CD4-positive, alpha-beta T cell (primary cell): ENCODE measurements around the gene GABRR2. TPM values are rescaled to one million over a fixed set of nuclear protein-coding genes. Genes with fewer than 3 reads are reported as not detected.

Experiments
- ATAC-seq: fragments of 200-7000 bp; cut with Tn5 transposase; one replicate; pipeline ENCODE4 v1.10.0; 2022; ENCODE audit warnings: mild to moderate bottlenecking; ENCODE audit not compliant: poor library complexity
- CTCF ChIA-PET: fragments of 350-600 bp; sonication (Branson Sonifier 250); formaldehyde crosslinking; loops from one replicate; lab custom pipeline; 2021; ENCODE audit warnings: antibody characterized with exemption, inconsistent platforms; lab: Charles Lee
- POLR2A ChIA-PET: fragments of 350-600 bp; sonication (Branson Sonifier 250); formaldehyde crosslinking; loops from one replicate; lab custom pipeline; 2021; ENCODE audit warnings: antibody characterized with exemption, inconsistent platforms; lab: Charles Lee
- DNase-seq, 14 experiments: peaks; one replicate each; pipeline ENCODE4 v3.0.0-alpha.2; 2013 to 2020; ENCODE audit warnings: mixed read lengths in 2 of 14
- H3K27ac ChIP-seq, 2 donors: one replicate each; pipeline versions ENCODE4 v1.5.1 to v1.7.0; 2013; ENCODE audit warnings: low read length in 2 of 2, low read depth in 1 of 2, mild to moderate bottlenecking in 1 of 2
- H3K27me3 ChIP-seq, 2 experiments: 1 replicate in 1 of 2; 2 replicates in 1 of 2; pipeline versions ENCODE4 v1.6.1 to v1.7.0; 2013; ENCODE audit warnings: low read length in 2 of 2, control low read depth in 1 of 2, mild to moderate bottlenecking in 1 of 2, moderate library complexity in 1 of 2; ENCODE audit not compliant: insufficient read depth in 2 of 2, control insufficient read depth in 1 of 2
- H3K36me3 ChIP-seq: one replicate; pipeline ENCODE4 v1.6.1; 2013; ENCODE audit warnings: low read length, control low read depth; ENCODE audit not compliant: insufficient read depth
- H3K4me1 ChIP-seq: one replicate; pipeline ENCODE4 v1.6.1; 2013; ENCODE audit warnings: low read length, control low read depth; ENCODE audit not compliant: insufficient read depth
- H3K4me3 ChIP-seq: one replicate; pipeline ENCODE4 v1.5.1; 2013; ENCODE audit warnings: mild to moderate bottlenecking, low read length, moderate library complexity
- H3K9me3 ChIP-seq, 2 experiments: 1 replicate in 1 of 2; 2 replicates in 1 of 2; pipeline versions ENCODE4 v1.6.1 to v1.7.0; 2013; ENCODE audit warnings: low read length in 2 of 2, mild to moderate bottlenecking in 2 of 2, control low read depth in 1 of 2, moderate library complexity in 1 of 2; ENCODE audit not compliant: control insufficient read depth in 1 of 2, insufficient read depth in 1 of 2
- H3K27ac Mint-ChIP-seq: one replicate; pipeline ENCODE4 v1.8.0; 2020; ENCODE audit warnings: mixed read lengths
- H3K27me3 Mint-ChIP-seq: one replicate; pipeline ENCODE4 v1.8.0; 2021; ENCODE audit warnings: mixed read lengths
- H3K36me3 Mint-ChIP-seq: one replicate; pipeline ENCODE4 v1.8.0; 2021; ENCODE audit warnings: low read depth, mixed read lengths
- H3K4me1 Mint-ChIP-seq: one replicate; pipeline ENCODE4 v1.8.0; 2021; ENCODE audit warnings: low read depth, mixed read lengths
- H3K4me3 Mint-ChIP-seq: one replicate; pipeline ENCODE4 v1.8.0; 2020; ENCODE audit warnings: mild to moderate bottlenecking, mixed read lengths
- H3K9me3 Mint-ChIP-seq: one replicate; pipeline ENCODE4 v1.8.0; 2020; ENCODE audit warnings: mixed read lengths
- CTCF ChIP-seq: fragments of 200-600 bp; IDR thresholded peaks from one replicate; pipeline ENCODE4 v1.8.0; 2022; ENCODE audit warnings: antibody characterized with exemption, mild to moderate bottlenecking
- intact Hi-C, 2 experiments: fragments of 100-400 bp; cut with DNase I in 1 of 2; cut with micrococcal nuclease in 1 of 2; formaldehyde crosslinking; loops; one replicate each; pipeline versions ENCODE4 v1.15.1 to v1.9.0; 2023 to 2025; cut with DNase I, micrococcal nuclease
- total RNA-seq, 174 experiments: library from RNA in 2 of 174; stranded (reverse) in 2 of 174; gene quantifications; one replicate each; pipeline ENCODE4 v1.2.3 and lab custom pipeline; 2021 to 2026

Gene GABRR2
- total RNA-seq, 2 experiments from 2014 or later, result 0.47 to 0.49 TPM

DNA sequence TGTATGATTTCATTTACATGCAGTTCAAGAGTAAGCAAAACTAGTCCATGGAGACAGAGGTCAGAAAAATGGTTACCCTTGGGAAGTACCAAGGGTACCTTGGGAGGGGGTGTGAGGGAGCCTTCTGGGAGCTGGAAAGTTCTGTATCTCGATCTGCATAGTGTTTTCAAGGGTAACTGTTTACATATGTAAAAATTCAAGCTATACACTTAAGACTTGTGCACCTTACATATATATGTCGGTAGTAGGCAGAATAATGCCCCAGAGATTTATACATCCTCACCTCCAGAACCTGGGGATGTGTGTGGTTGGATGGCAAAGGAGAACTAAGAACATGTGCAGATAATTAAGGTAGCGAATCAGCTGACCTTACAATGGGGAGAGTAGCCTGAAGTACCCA, 31.0 kb downstream of the GABRR2 start:
- Mint-ChIP-seq H3K9me3 (no peaks in the 10 kb centered on the region), H3K4me3 (no peak overlapping the region), H3K27ac (no peak overlapping the region), H3K4me1 (no peaks in the 10 kb centered on the region), H3K27me3 (no peaks in the 10 kb centered on the region), H3K36me3 (no peaks in the 10 kb centered on the region)
- Histone ChIP-seq H3K4me1 (peaks cover 3% of the 10 kb centered on the region), H3K27ac (no peak overlapping the region), H3K9me3 (no peaks in the 10 kb centered on the region), H3K4me3 (no peak overlapping the region), H3K36me3 (no peaks in the 10 kb centered on the region), H3K27me3 (no peaks in the 10 kb centered on the region)
- ChIA-PET POLR2A (no interaction called here), CTCF (interaction anchor here (1.6 kb wide), 1 partner anchor 301 kb away, joined by 5 read pairs; no protein-coding TSS in a partner anchor)
- no peak for TF ChIP-seq CTCF
- no peak for ATAC-seq
- DNase-seq, result no peak
- intact Hi-C loops, result loop anchor here in 1 of 2 experiments (5.0 kb wide), 1 partner anchor 88 kb away; no protein-coding TSS in a partner anchor

DNA sequence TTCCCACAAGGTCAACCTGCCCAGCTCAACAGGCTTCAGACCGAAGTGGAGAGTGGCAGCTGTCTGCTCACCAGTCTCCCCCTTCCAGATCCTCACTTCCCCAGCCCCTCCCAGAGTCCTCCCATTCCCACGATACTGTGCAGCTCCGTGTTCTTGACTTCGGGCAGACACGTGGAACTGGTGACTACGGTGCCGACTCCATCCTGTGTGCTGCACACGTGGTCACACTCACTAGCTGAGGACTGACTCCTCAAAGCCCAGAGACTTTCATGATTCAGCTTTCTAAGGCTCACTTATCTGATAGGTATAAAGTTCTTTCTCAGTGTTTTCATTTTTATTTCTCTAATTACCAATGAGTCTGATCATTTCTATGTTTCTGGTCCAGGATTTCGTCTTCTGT, 32.4 kb downstream of the GABRR2 start:
- H3K36me3 Mint-ChIP-seq, result no peaks in the 10 kb centered on the region
- no peaks in the 10 kb centered on the region for H3K27me3 Mint-ChIP-seq
- POLR2A ChIA-PET, result no interaction called here
- no peaks in the 10 kb centered on the region for H3K9me3 ChIP-seq
- no peaks in the 10 kb centered on the region for H3K36me3 ChIP-seq
- H3K4me3 ChIP-seq, result no peak overlapping the region
- no peaks in the 10 kb centered on the region for H3K27me3 ChIP-seq
- H3K4me1 Mint-ChIP-seq, result no peaks in the 10 kb centered on the region
- no peaks in the 10 kb centered on the region for H3K9me3 Mint-ChIP-seq
- TF ChIP-seq CTCF, result no peak
- DNase-seq (no peak), ATAC-seq (no peak)
- H3K27ac Mint-ChIP-seq, result no peak overlapping the region
- H3K27ac ChIP-seq, result no peak overlapping the region
- H3K4me3 Mint-ChIP-seq, result no peak overlapping the region
- intact Hi-C loops, result loop anchor here in 1 of 2 experiments (5.0 kb wide), 1 partner anchor 90 kb away; no protein-coding TSS in a partner anchor
- CTCF ChIA-PET, result interaction anchor here (0.9 kb wide), 1 partner anchor 300 kb away, joined by 3 read pairs; no protein-coding TSS in a partner anchor
- H3K4me1 ChIP-seq, result peaks cover 3% of the 10 kb centered on the region

DNA sequence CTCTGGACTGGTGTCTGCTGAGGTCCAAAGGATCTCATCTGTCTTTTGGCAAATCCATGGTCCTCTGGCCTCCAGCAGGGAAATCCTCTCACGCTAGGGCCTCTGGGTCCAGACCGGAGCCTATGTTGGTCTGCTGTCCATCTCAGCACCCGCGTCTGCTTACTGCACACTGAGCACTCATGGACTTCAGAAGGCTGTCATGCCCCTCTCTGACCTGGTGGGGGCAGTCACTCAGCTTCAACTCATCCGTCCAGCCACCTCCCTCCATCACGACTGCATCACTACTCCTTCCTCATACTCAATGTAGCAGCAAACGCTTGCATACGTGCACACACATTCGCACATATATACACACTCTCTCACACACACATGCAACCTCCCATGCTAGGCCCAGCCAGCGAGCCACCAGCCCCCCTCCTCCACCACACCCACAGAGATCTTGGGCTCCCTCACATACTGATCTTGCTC, 33.3 kb downstream of the GABRR2 start:
- H3K4me3 Mint-ChIP-seq, result no peak overlapping the region
- intact Hi-C loops, result loop anchor here in 1 of 2 experiments (5.0 kb wide), 1 partner anchor 90 kb away; no protein-coding TSS in a partner anchor
- H3K27me3 Mint-ChIP-seq, result no peaks in the 10 kb centered on the region
- no peak overlapping the region for H3K27ac Mint-ChIP-seq
- Histone ChIP-seq H3K27me3 (no peaks in the 10 kb centered on the region), H3K4me1 (peaks cover 3% of the 10 kb centered on the region), H3K27ac (no peak overlapping the region), H3K4me3 (no peak overlapping the region), H3K36me3 (no peaks in the 10 kb centered on the region), H3K9me3 (no peaks in the 10 kb centered on the region)
- no peaks in the 10 kb centered on the region for H3K9me3 Mint-ChIP-seq
- peak in 7 of 14 experiments; percentile 7 to 71 (median 35) for DNase-seq
- peak; percentile 82 for ATAC-seq
- CTCF ChIA-PET, result interaction anchor here (0.6 to 0.9 kb wide), 2 partner anchors 92 to 299 kb away, joined by 3 to 5 read pairs; no protein-coding TSS in a partner anchor
- TF ChIP-seq CTCF, result peak; percentile 12
- H3K36me3 Mint-ChIP-seq, result no peaks in the 10 kb centered on the region
- POLR2A ChIA-PET, result no interaction called here
- no peaks in the 10 kb centered on the region for H3K4me1 Mint-ChIP-seq
